Smooth muscle cell (in vitro differentiated cells): ENCODE results near the gene RRAS2. TPM values are rescaled to one million over a fixed set of nuclear protein-coding genes. Genes with fewer than 3 reads are reported as not detected.

Source experiments
- DNase-seq: peaks from one replicate; lab custom pipeline; 2025; ENCODE audit not compliant: unreplicated experiment; lab: John Stamatoyannopoulos, UW
- H2AFZ ChIP-seq: fragments of 200-600 bp; sonication (generic); 2 replicates; pipeline ENCODE4 v1.6.0; 2016; ENCODE audit warnings: antibody characterized with exemption, low read depth, mild to moderate bottlenecking
- H3F3A ChIP-seq: fragments of 200-600 bp; sonication (generic); 2 replicates; pipeline ENCODE4 v1.6.0; 2017; ENCODE audit warnings: antibody characterized with exemption, low read depth
- H3K27ac ChIP-seq: fragments of 200-600 bp; sonication (generic); 2 replicates; pipeline ENCODE4 v1.5.1; 2016; ENCODE audit warnings: low read depth, mild to moderate bottlenecking
- H3K27me3 ChIP-seq: fragments of 200-600 bp; sonication (generic); 2 replicates; pipeline ENCODE4 v1.6.1; 2016; ENCODE audit warnings: low read depth, mild to moderate bottlenecking
- H3K36me3 ChIP-seq: fragments of 200-600 bp; sonication (generic); 2 replicates; pipeline ENCODE4 v1.5.1; 2016; ENCODE audit warnings: low read depth
- H3K4me1 ChIP-seq: fragments of 200-600 bp; sonication (generic); 2 replicates; pipeline ENCODE4 v1.5.1; 2016; ENCODE audit warnings: low read depth
- H3K4me2 ChIP-seq: fragments of 200-600 bp; sonication (generic); 2 replicates; pipeline ENCODE4 v1.6.0; 2016; ENCODE audit warnings: mild to moderate bottlenecking
- H3K4me3 ChIP-seq: fragments of 200-600 bp; sonication (generic); 2 replicates; pipeline ENCODE4 v1.5.1; 2016; ENCODE audit warnings: mild to moderate bottlenecking
- H3K79me2 ChIP-seq: fragments of 200-600 bp; sonication (generic); 2 replicates; pipeline ENCODE4 v1.6.0; 2016; ENCODE audit warnings: low read depth, mild to moderate bottlenecking
- H3K9ac ChIP-seq: fragments of 200-600 bp; sonication (generic); 2 replicates; pipeline ENCODE4 v1.6.0; 2016; ENCODE audit warnings: low read depth
- H3K9me3 ChIP-seq: fragments of 200-600 bp; sonication (generic); replicated peaks from 2 replicates; pipeline ENCODE4 v1.5.1; 2016; ENCODE audit warnings: low read depth
- H4K20me1 ChIP-seq: fragments of 200-600 bp; sonication (generic); 2 replicates; pipeline ENCODE4 v1.6.0; 2016; ENCODE audit warnings: low read depth
- CTCF ChIP-seq: fragments of 200-600 bp; sonication (generic); IDR thresholded peaks from 2 replicates; pipeline ENCODE4 v1.5.1; 2017; ENCODE audit warnings: borderline replicate concordance, mild to moderate bottlenecking, antibody characterized with exemption; ENCODE audit not compliant: insufficient read depth, poor library complexity, severe bottlenecking
- WGBS: methylation state at CpG from one replicate; pipeline ENCODE4 v1.1.7; 2016; ENCODE audit warnings: low lambda C conversion rate; 5-methylcytosine and 5-hydroxymethylcytosine counted together
- polyA plus RNA-seq: library from polyadenylated mRNA; unstranded; fragments of >200 nt; fragmentation: Nextera tagmentation; extraction: Ambion mirVana; gene quantifications from 2 replicates; pipeline ENCODE4 v1.2.1, GENCODE V29; 2016
- total RNA-seq: library from RNA; depleted of rRNA; stranded (reverse); fragments of >200 nt; gene quantifications from 2 replicates; pipeline ENCODE4 v1.2.3, GENCODE V29; 2014

RRAS2 gene
- total and polyA plus RNA-seq, 2 experiments from 2014 or later, result 27.3 to 53.6 TPM

GRCh38 chr11:14317659-14318325 lies 41.2 kb downstream of the RRAS2 start:
- Histone ChIP-seq H3K4me1 (peaks cover 21% of the 10 kb centered on the region), H3K9me3 (no peaks in the 10 kb centered on the region), H3F3A (no peaks in the 10 kb centered on the region), H3K9ac (no peak overlapping the region), H3K27ac (no peak overlapping the region), H3K36me3 (no peaks in the 10 kb centered on the region), H3K4me2 (no peak overlapping the region), H2AFZ (no peak overlapping the region), H3K79me2 (peaks cover 54% of the 10 kb centered on the region), H3K27me3 (no peaks in the 10 kb centered on the region), H3K4me3 (no peak overlapping the region), H4K20me1 (peaks cover 76% of the 10 kb centered on the region)
- 86% methylated on average over 7 of the region's 7 CpGs for WGBS
- no peak for DNase-seq
- TF ChIP-seq CTCF, result no peak

- no peak overlapping the region for H3K4me3 ChIP-seq
- H3K9me3 ChIP-seq, result no peaks in the 10 kb centered on the region
- peaks cover 93% of the 10 kb centered on the region for H4K20me1 ChIP-seq
- H3F3A ChIP-seq, result no peaks in the 10 kb centered on the region
- no peak overlapping the region for H3K27ac ChIP-seq
- no peak for DNase-seq
- H2AFZ ChIP-seq, result no peak overlapping the region
- no peaks in the 10 kb centered on the region for H3K27me3 ChIP-seq
- peaks cover 20% of the 10 kb centered on the region for H3K4me1 ChIP-seq
- no peak overlapping the region for H3K9ac ChIP-seq
- no peak overlapping the region for H3K4me2 ChIP-seq
- no peaks in the 10 kb centered on the region for H3K36me3 ChIP-seq
- no peak for TF ChIP-seq CTCF
- peaks cover 45% of the 10 kb centered on the region for H3K79me2 ChIP-seq
- 100% methylated on average over 2 of the region's 2 CpGs for WGBS
Measured at GRCh38 chr11:14315130-14315529, 43.9 kb downstream of the RRAS2 start.

- no peak for DNase-seq
Measured at GRCh38 chr11:14314127-14314526, 44.9 kb downstream of the RRAS2 start.

More at GRCh38 chr11:14314127-14314526, 44.9 kb downstream of the RRAS2 start:
- H3K4me1 ChIP-seq, result peaks cover 18% of the 10 kb centered on the region
- H3K4me3 ChIP-seq, result no peak overlapping the region
- H2AFZ ChIP-seq, result no peak overlapping the region
- H3F3A ChIP-seq, result no peaks in the 10 kb centered on the region
- H3K9me3 ChIP-seq, result no peaks in the 10 kb centered on the region
- H3K27ac ChIP-seq, result no peak overlapping the region
- no peaks in the 10 kb centered on the region for H3K27me3 ChIP-seq
- H3K4me2 ChIP-seq, result no peak overlapping the region
- no peak for TF ChIP-seq CTCF
- no peaks in the 10 kb centered on the region for H3K36me3 ChIP-seq
- peaks cover 96% of the 10 kb centered on the region for H4K20me1 ChIP-seq
- 88% methylated on average over 2 of the region's 2 CpGs for WGBS
- peaks cover 45% of the 10 kb centered on the region for H3K79me2 ChIP-seq
- H3K9ac ChIP-seq, result no peak overlapping the region
